ENCODE results near the gene ZNF783.

DNA sequence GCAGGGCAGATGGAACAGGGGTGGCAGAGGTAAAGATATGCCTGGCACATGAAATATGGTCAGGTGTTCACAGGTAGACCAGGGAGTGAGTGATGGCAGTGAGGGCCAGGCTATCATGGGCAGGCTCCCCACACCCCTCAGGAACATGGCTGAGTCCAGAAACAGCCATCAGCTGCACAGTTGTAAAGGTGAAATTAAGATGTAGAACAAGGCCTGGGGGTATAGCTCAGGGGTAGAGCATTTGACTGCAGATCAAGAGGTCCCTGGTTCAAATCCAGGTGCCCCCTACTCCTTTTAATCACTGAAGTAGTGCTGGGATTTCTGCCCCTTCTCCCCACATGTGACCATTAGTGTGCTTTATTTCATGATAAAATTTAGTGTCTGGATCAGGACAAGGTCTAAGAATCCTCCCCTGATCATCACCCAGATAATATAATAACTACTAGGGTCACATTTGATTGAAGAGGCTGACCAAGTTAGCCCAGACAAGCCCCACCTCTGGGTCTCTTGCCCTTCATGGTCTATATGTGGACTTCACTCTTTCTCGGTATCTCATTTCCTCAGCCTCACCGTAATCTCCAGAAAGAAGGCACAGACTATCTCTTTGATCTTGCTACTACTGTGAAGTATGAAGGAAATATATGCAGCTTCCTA, 69.0 kb downstream of the ZNF783 start:
- TF ChIP-seq, protein P1, sequence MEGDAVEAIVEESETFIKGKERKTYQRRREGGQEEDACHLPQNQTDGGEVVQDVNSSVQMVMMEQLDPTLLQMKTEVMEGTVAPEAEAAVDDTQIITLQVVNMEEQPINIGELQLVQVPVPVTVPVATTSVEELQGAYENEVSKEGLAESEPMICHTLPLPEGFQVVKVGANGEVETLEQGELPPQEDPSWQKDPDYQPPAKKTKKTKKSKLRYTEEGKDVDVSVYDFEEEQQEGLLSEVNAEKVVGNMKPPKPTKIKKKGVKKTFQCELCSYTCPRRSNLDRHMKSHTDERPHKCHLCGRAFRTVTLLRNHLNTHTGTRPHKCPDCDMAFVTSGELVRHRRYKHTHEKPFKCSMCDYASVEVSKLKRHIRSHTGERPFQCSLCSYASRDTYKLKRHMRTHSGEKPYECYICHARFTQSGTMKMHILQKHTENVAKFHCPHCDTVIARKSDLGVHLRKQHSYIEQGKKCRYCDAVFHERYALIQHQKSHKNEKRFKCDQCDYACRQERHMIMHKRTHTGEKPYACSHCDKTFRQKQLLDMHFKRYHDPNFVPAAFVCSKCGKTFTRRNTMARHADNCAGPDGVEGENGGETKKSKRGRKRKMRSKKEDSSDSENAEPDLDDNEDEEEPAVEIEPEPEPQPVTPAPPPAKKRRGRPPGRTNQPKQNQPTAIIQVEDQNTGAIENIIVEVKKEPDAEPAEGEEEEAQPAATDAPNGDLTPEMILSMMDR (IDR thresholded peaks at IDR 0.05; ENCODE audit: low read length) = no peak
- no peak for TF ChIP-seq EZH2 (IDR thresholded peaks at IDR 0.05; ENCODE audit: borderline replicate concordance, low read length)

Measured in OCI-LY1 (cell line).